SK-N-SH treated with all-trans-retinoic acid at 6 μM for 48 hours (cell line): ENCODE measurements around the gene MALRD1.
A peak's percentile ranks its signal among the peaks of the same experiment; 100 is the strongest.

Experiments
- ATAC-seq: fragments of 200-7000 bp; cut with Tn5 transposase; 3 replicates; pipeline ENCODE4 v1.9.1; 2020; ENCODE audit warnings: mild to moderate bottlenecking, moderate library complexity
- ARNTL ChIP-seq: fragments of 450-650 bp; formaldehyde crosslinking; IDR thresholded peaks from 2 replicates; pipeline ENCODE4 v1.5.0; 2020; ENCODE audit warnings: low read depth, mild to moderate bottlenecking, moderate library complexity, borderline replicate concordance
- BACH2 ChIP-seq: fragments of 250-450 bp; sonication (Bioruptor Pico); IDR thresholded peaks from 2 replicates; pipeline ENCODE4 v1.9.0; 2021; ENCODE audit warnings: mild to moderate bottlenecking, borderline replicate concordance
- CSDC2 ChIP-seq: fragments of 250-450 bp; sonication (Bioruptor Pico); IDR thresholded peaks from 2 replicates; pipeline ENCODE4 v1.5.0; 2020; ENCODE audit warnings: mild to moderate bottlenecking, moderate library complexity
- ESRRG ChIP-seq: fragments of 250-450 bp; sonication (Bioruptor Pico); IDR thresholded peaks from 2 replicates; pipeline ENCODE4 v1.6.1; 2021; ENCODE audit warnings: mild to moderate bottlenecking
- GLIS3 ChIP-seq: fragments of 250-450 bp; sonication (Bioruptor Pico); IDR thresholded peaks from 2 replicates; pipeline ENCODE4 v1.5.0; 2020; ENCODE audit warnings: mild to moderate bottlenecking, moderate library complexity
- ISL1 ChIP-seq: fragments of 250-450 bp; sonication (Bioruptor Pico); IDR thresholded peaks from 2 replicates; pipeline ENCODE4 v2.1.2; 2022; ENCODE audit warnings: mild to moderate bottlenecking, moderate library complexity
- OSR1 ChIP-seq: fragments of 250-450 bp; sonication (Bioruptor Pico); IDR thresholded peaks from 2 replicates; pipeline ENCODE4 v1.8.0; 2022; ENCODE audit warnings: moderate library complexity, mild to moderate bottlenecking, inconsistent platforms
- PPARA ChIP-seq: fragments of 250-450 bp; sonication (Bioruptor Pico); IDR thresholded peaks from 2 replicates; pipeline ENCODE4 v1.5.0; 2020; ENCODE audit warnings: mild to moderate bottlenecking, borderline replicate concordance
- RARB ChIP-seq: fragments of 250-450 bp; sonication (Bioruptor Pico); IDR thresholded peaks from 2 replicates; pipeline ENCODE4 v1.8.0; 2021; ENCODE audit warnings: mild to moderate bottlenecking, moderate library complexity
- SNAI2 ChIP-seq: fragments of 250-450 bp; sonication (Bioruptor Pico); IDR thresholded peaks from 2 replicates; pipeline ENCODE4 v1.5.0; 2020; ENCODE audit warnings: mild to moderate bottlenecking, moderate library complexity
- TCF4 ChIP-seq: fragments of 250-450 bp; sonication (Bioruptor Pico); IDR thresholded peaks from 2 replicates; pipeline ENCODE4 v1.8.0; 2021; ENCODE audit warnings: mild to moderate bottlenecking, moderate library complexity, borderline replicate concordance
- TOX ChIP-seq: fragments of 250-450 bp; sonication (Bioruptor Pico); IDR thresholded peaks from 2 replicates; pipeline ENCODE4 v1.8.0; 2021; ENCODE audit warnings: mild to moderate bottlenecking, moderate library complexity, borderline replicate concordance
- ZC3H10 ChIP-seq: fragments of 250-450 bp; sonication (Bioruptor Pico); IDR thresholded peaks from 2 replicates; pipeline ENCODE4 v1.5.1; 2021; ENCODE audit warnings: mild to moderate bottlenecking, moderate library complexity
- ZFP3 ChIP-seq: fragments of 250-450 bp; sonication (Bioruptor Pico); IDR thresholded peaks from 2 replicates; pipeline ENCODE4 v1.5.0; 2020; ENCODE audit warnings: mild to moderate bottlenecking, moderate library complexity
- ZFP30 ChIP-seq: fragments of 450-650 bp; formaldehyde crosslinking; IDR thresholded peaks from 2 replicates; pipeline ENCODE4 v1.5.0; 2022; ENCODE audit warnings: mild to moderate bottlenecking, moderate library complexity
- ZNF565 ChIP-seq: fragments of 450-650 bp; formaldehyde crosslinking; conservative IDR thresholded peaks from 2 replicates; pipeline ENCODE4 v1.5.0; 2020; ENCODE audit warnings: low read depth, mild to moderate bottlenecking, moderate library complexity
- ZNF70 ChIP-seq: fragments of 450-650 bp; formaldehyde crosslinking; IDR thresholded peaks from 2 replicates; pipeline ENCODE4 v1.5.0; 2020; ENCODE audit warnings: mild to moderate bottlenecking, moderate library complexity
- ZNF8 ChIP-seq: fragments of 450-650 bp; formaldehyde crosslinking; IDR thresholded peaks from 2 replicates; pipeline ENCODE4 v1.5.0; 2020; ENCODE audit warnings: mild to moderate bottlenecking, moderate library complexity
- TF ChIP-seq, protein P1 (sequence below): fragments of 250-450 bp; sonication (Bioruptor Pico); IDR thresholded peaks from 2 replicates; pipeline ENCODE4 v1.5.1; 2020; ENCODE audit warnings: low read depth, mild to moderate bottlenecking, moderate library complexity
- TF ChIP-seq, protein P2 (sequence below): fragments of 250-450 bp; sonication (Bioruptor Pico); IDR thresholded peaks from 2 replicates; pipeline ENCODE4 v1.8.0; 2020; ENCODE audit warnings: mild to moderate bottlenecking, moderate library complexity, borderline replicate concordance
- TF ChIP-seq, protein P3 (sequence below): fragments of 250-450 bp; sonication (Bioruptor Pico); IDR thresholded peaks from 2 replicates; pipeline ENCODE4 v1.5.0; 2020; ENCODE audit warnings: mild to moderate bottlenecking, moderate library complexity
- TF ChIP-seq, protein P4 (sequence below): fragments of 250-450 bp; sonication (Bioruptor Pico); IDR thresholded peaks from 2 replicates; pipeline ENCODE4 v1.5.1; 2021; ENCODE audit warnings: mild to moderate bottlenecking, moderate library complexity

The MALRD1 gene

DNA sequence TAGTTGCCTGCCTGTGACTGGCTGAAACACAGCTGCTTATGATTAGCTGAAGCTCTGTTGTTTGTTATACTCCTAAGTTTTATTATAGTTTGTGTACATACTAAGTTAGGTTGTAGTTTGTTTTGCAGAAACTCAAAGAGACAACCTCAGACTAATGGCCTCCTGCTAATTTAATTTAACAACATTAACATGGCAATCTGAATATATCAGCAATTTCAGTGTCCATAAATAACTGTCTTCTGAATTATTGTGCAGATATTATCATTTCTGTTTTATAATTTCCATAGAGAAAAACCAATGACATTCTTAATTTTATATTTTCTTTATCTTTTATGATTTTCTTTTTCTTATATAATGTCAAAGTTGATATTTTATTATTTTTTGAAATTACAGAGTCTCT is 469.5 kb downstream of the MALRD1 start:
- ATAC-seq, result no peak; the same call in 2 of the 3 replicates
- TF ChIP-seq ISL1 (CRISPR knock-in tag) (peak; percentile 77), ZC3H10 (no peak), TCF4 (CRISPR knock-in tag) (peak; percentile 81), ZNF70 (CRISPR knock-in tag) (no peak), CSDC2 (no peak), ZFP30 (CRISPR knock-in tag) (peak; percentile 32; the same call in 1 of the 2 replicates), SNAI2 (no peak)

DNA sequence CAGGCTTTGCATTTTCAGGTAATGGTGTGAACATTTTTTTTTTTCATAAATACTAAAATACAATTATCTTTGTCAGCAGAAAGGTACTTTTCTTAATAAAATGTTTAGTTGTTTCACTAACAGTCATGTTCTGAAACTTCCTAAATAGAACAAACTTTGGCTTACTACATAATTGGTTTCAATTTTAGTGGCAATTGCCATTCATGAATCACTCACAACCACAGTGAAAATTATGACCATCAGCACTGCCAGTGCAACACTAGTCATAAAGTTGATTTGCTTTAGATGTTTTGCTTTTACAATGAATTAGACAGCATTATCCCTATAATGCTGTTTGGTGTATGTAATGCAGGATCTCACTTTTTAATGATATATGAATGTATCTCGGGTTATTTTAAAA is 470.0 kb downstream of the MALRD1 start:
- TF ChIP-seq GLIS3 (CRISPR knock-in tag) (no peak), ZNF70 (CRISPR knock-in tag) (no peak), TCF4 (CRISPR knock-in tag) (no peak), TOX (CRISPR knock-in tag) (no peak), ZNF565 (CRISPR knock-in tag) (no peak), ISL1 (CRISPR knock-in tag) (no peak), BACH2 (CRISPR knock-in tag) (no peak), SNAI2 (no peak), ZFP30 (CRISPR knock-in tag) (no peak), RARB (CRISPR knock-in tag) (no peak), ZNF8 (CRISPR knock-in tag) (no peak), ZFP3 (CRISPR knock-in tag) (no peak), OSR1 (no peak), ESRRG (CRISPR knock-in tag) (no peak), ARNTL (no peak)
- TF ChIP-seq, protein P1, sequence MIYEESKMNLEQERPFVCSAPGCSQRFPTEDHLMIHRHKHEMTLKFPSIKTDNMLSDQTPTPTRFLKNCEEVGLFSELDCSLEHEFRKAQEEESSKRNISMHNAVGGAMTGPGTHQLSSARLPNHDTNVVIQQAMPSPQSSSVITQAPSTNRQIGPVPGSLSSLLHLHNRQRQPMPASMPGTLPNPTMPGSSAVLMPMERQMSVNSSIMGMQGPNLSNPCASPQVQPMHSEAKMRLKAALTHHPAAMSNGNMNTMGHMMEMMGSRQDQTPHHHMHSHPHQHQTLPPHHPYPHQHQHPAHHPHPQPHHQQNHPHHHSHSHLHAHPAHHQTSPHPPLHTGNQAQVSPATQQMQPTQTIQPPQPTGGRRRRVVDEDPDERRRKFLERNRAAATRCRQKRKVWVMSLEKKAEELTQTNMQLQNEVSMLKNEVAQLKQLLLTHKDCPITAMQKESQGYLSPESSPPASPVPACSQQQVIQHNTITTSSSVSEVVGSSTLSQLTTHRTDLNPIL, result no peak
- no peak for ATAC-seq

DNA sequence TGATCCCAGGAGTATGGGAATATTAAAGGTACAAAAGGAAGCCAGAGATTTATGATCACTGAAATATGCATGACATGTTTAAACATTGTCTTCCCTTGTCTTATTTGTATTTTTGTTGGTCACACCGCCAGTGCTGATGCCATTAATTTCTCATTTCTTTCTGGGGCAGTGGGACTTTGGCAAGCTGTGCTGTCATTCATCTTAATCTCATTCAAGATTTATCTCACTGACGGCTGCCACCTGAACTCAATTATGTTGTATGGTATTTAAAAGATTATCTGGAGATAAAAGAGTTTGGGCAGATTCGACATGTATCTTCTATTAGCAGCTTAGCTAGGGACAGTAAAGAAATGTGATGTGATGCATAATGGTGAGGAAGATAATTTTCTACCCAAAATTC is 482.7 kb downstream of the MALRD1 start:
- TF ChIP-seq GLIS3 (CRISPR knock-in tag) (no peak), ESRRG (CRISPR knock-in tag) (no peak), ZNF565 (CRISPR knock-in tag) (no peak)
- TF ChIP-seq, protein P2, sequence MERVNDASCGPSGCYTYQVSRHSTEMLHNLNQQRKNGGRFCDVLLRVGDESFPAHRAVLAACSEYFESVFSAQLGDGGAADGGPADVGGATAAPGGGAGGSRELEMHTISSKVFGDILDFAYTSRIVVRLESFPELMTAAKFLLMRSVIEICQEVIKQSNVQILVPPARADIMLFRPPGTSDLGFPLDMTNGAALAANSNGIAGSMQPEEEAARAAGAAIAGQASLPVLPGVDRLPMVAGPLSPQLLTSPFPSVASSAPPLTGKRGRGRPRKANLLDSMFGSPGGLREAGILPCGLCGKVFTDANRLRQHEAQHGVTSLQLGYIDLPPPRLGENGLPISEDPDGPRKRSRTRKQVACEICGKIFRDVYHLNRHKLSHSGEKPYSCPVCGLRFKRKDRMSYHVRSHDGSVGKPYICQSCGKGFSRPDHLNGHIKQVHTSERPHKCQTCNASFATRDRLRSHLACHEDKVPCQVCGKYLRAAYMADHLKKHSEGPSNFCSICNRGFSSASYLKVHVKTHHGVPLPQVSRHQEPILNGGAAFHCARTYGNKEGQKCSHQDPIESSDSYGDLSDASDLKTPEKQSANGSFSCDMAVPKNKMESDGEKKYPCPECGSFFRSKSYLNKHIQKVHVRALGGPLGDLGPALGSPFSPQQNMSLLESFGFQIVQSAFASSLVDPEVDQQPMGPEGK (CRISPR knock-in tag), result no peak
- TF ChIP-seq, protein P3, sequence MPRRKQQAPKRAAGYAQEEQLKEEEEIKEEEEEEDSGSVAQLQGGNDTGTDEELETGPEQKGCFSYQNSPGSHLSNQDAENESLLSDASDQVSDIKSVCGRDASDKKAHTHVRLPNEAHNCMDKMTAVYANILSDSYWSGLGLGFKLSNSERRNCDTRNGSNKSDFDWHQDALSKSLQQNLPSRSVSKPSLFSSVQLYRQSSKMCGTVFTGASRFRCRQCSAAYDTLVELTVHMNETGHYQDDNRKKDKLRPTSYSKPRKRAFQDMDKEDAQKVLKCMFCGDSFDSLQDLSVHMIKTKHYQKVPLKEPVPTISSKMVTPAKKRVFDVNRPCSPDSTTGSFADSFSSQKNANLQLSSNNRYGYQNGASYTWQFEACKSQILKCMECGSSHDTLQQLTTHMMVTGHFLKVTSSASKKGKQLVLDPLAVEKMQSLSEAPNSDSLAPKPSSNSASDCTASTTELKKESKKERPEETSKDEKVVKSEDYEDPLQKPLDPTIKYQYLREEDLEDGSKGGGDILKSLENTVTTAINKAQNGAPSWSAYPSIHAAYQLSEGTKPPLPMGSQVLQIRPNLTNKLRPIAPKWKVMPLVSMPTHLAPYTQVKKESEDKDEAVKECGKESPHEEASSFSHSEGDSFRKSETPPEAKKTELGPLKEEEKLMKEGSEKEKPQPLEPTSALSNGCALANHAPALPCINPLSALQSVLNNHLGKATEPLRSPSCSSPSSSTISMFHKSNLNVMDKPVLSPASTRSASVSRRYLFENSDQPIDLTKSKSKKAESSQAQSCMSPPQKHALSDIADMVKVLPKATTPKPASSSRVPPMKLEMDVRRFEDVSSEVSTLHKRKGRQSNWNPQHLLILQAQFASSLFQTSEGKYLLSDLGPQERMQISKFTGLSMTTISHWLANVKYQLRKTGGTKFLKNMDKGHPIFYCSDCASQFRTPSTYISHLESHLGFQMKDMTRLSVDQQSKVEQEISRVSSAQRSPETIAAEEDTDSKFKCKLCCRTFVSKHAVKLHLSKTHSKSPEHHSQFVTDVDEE (CRISPR knock-in tag), result 0 out of 2 replicates have a peak, but pooled peaks have one; percentile 25
- TF ChIP-seq, protein P4, sequence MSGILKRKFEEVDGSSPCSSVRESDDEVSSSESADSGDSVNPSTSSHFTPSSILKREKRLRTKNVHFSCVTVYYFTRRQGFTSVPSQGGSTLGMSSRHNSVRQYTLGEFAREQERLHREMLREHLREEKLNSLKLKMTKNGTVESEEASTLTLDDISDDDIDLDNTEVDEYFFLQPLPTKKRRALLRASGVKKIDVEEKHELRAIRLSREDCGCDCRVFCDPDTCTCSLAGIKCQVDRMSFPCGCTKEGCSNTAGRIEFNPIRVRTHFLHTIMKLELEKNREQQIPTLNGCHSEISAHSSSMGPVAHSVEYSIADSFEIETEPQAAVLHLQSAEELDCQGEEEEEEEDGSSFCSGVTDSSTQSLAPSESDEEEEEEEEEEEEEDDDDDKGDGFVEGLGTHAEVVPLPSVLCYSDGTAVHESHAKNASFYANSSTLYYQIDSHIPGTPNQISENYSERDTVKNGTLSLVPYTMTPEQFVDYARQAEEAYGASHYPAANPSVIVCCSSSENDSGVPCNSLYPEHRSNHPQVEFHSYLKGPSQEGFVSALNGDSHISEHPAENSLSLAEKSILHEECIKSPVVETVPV (CRISPR knock-in tag), result no peak
- ATAC-seq, result no peak

DNA sequence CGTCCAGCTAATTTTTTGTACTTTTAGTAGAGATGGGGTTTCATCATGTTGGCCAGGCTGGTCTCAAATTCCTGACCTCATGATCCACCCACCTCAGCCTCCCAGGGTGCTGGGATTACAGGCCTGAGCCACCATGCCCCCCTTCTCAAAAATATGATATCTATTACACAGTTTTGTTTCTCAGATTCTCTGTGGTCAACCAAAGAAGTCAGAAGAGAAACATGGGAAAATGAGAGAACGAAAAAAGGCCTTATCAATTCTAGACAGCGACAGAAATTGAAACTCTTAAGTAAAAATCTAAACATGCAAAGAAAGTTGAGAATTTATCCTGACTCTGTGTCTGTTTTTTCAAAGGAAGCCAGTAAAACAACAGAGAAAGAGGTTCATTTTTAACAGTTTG is 483.8 kb downstream of the MALRD1 start:
- no peak for ATAC-seq
- TF ChIP-seq TOX (CRISPR knock-in tag) (no peak), RARB (CRISPR knock-in tag) (no peak), CSDC2 (no peak), ZFP30 (CRISPR knock-in tag) (no peak), PPARA (no peak), BACH2 (CRISPR knock-in tag) (no peak), ZNF565 (CRISPR knock-in tag) (no peak), ZNF70 (CRISPR knock-in tag) (no peak), ZNF8 (CRISPR knock-in tag) (no peak), ZFP3 (CRISPR knock-in tag) (no peak)
- TF ChIP-seq, protein P2 (CRISPR knock-in tag), result no peak
- TF ChIP-seq, protein P1, result no peak
